A549 (cell line): ENCODE measurements around the gene AURKB.

Experiments
- CBX2 ChIP-seq: fragments of 200-600 bp; sonication (generic); IDR thresholded peaks from 2 replicates; pipeline ENCODE4 v1.6.1; 2016; ENCODE audit warnings: low read depth, mild to moderate bottlenecking, borderline replicate concordance
- HDAC2 ChIP-seq: fragments of 200-600 bp; sonication (generic); IDR thresholded peaks from 2 replicates; pipeline ENCODE4 v1.6.1; 2016
- MAX ChIP-seq: IDR thresholded peaks from 2 replicates; pipeline ENCODE4 v1.6.1; 2012
- TF ChIP-seq, protein P1 (sequence below): fragments of >200 bp; sonication (Bioruptor Twin); formaldehyde crosslinking; IDR thresholded peaks from 3 replicates; pipeline ENCODE4 v1.5.1; 2016

GRCh38 chr17:8223356-8224126, 13.2 kb upstream of the AURKB start:
- TF ChIP-seq, protein P1, sequence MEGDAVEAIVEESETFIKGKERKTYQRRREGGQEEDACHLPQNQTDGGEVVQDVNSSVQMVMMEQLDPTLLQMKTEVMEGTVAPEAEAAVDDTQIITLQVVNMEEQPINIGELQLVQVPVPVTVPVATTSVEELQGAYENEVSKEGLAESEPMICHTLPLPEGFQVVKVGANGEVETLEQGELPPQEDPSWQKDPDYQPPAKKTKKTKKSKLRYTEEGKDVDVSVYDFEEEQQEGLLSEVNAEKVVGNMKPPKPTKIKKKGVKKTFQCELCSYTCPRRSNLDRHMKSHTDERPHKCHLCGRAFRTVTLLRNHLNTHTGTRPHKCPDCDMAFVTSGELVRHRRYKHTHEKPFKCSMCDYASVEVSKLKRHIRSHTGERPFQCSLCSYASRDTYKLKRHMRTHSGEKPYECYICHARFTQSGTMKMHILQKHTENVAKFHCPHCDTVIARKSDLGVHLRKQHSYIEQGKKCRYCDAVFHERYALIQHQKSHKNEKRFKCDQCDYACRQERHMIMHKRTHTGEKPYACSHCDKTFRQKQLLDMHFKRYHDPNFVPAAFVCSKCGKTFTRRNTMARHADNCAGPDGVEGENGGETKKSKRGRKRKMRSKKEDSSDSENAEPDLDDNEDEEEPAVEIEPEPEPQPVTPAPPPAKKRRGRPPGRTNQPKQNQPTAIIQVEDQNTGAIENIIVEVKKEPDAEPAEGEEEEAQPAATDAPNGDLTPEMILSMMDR = peak; percentile 45
- TF ChIP-seq HDAC2 = no peak; the same call in 1 of the 2 replicates
- TF ChIP-seq MAX = peak; percentile 84
- no peak for TF ChIP-seq CBX2
